H1 (cell line): ENCODE data around the gene MAD2L1BP. TPM values are rescaled to one million over a fixed set of nuclear protein-coding genes. Genes with fewer than 3 reads are reported as not detected.
A peak's percentile ranks its signal among the peaks of the same experiment; 100 is the strongest.

ENCODE experiments used
- ASH2L ChIP-seq: fragments of 200-600, 300-600 bp; sonication (generic); IDR thresholded peaks from one replicate; pipeline ENCODE4 v1.7.1; 2017; ENCODE audit warnings: low read length
- E2F6 ChIP-seq: IDR thresholded peaks from 2 replicates; pipeline ENCODE4 v1.6.1; 2012; ENCODE audit warnings: inconsistent platforms
- NRF1 ChIP-seq: IDR thresholded peaks from 2 replicates; pipeline ENCODE4 v1.6.1; 2011; ENCODE audit warnings: mild to moderate bottlenecking, low read depth, low read length, improper control_type of control experiment
- RXRA ChIP-seq: IDR thresholded peaks from 2 replicates; pipeline ENCODE4 v1.6.1; 2011; ENCODE audit warnings: low read depth, mild to moderate bottlenecking, low read length, moderate library complexity; ENCODE audit not compliant: insufficient read depth
- SP1 ChIP-seq: IDR thresholded peaks from 2 replicates; pipeline ENCODE4 v1.6.1; 2011; ENCODE audit warnings: low read depth, low read length
- polyA plus RNA-seq, 7 experiments: library from polyadenylated mRNA; depleted of rRNA in 3 of 7; stranded (reverse) in 5 of 7; unstranded in 2 of 7; fragments of >200 nt in 5 of 7; fragments of 200-250 nt in 2 of 7; gene quantifications; 1 replicate in 5 of 7; 2 replicates in 1 of 7; 4 replicates in 1 of 7; pipeline versions ENCODE4 v1.2.1 to v1.2.3, GENCODE V29; 2011 to 2013; ENCODE audit warnings: missing spikeins in 2 of 7, mixed read lengths in 2 of 7
- total RNA-seq: library from RNA; stranded (reverse); fragmentation: NEBNext Ultra II Directional; extraction: Animal tissue kit (Norgen Biotek cat#: 25700); gene quantifications from 2 replicates; pipeline ENCODE4 v1.2.1, GENCODE V29; 2021

The MAD2L1BP gene
- total and polyA plus RNA-seq, 2 of the 8 experiments (the other 6 are each of a cell fraction or from before 2014, with no cell fraction given): 35.5 to 70.0 TPM

GRCh38 chr6:43644940-43645612, 9.4 kb downstream of the MAD2L1BP start, which contains the start of gene RSPH9 (continued):
- TF ChIP-seq E2F6 (no peak), RXRA (no peak), SP1 (peak; percentile 37), ASH2L (no peak), NRF1 (no peak)
